DMS79 (cell line): ENCODE results near the gene CDH13.

Experiments
- DNase-seq: peaks from one replicate; lab custom pipeline; 2025; lab: John Stamatoyannopoulos, UW

CDH13 gene

GRCh38 chr16:82848013-82848412 lies 221.2 kb downstream of the CDH13 start:
- DNase-seq, result no peak

GRCh38 chr16:82852388-82853008 lies 225.7 kb downstream of the CDH13 start:
- DNase-seq, result no peak

- no peak for DNase-seq
Measured at GRCh38 chr16:82855471-82855870, 228.7 kb downstream of the CDH13 start.

- DNase-seq, result no peak
Measured at GRCh38 chr16:82857693-82858365, 231.1 kb downstream of the CDH13 start.

- no peak for DNase-seq
Measured at GRCh38 chr16:82859662-82860061, 232.9 kb downstream of the CDH13 start.

- DNase-seq, result no peak
Measured at GRCh38 chr16:82860071-82860470, 233.3 kb downstream of the CDH13 start.

GRCh38 chr16:82862057-82862456 lies 235.3 kb downstream of the CDH13 start:
- DNase-seq, result no peak

- no peak for DNase-seq
Measured at GRCh38 chr16:82864332-82865040, 237.7 kb downstream of the CDH13 start.

- DNase-seq, result no peak
Measured at GRCh38 chr16:82865412-82865811, 238.6 kb downstream of the CDH13 start.

GRCh38 chr16:82867485-82867884 lies 240.7 kb downstream of the CDH13 start:
- no peak for DNase-seq

GRCh38 chr16:82874271-82874670 lies 247.5 kb downstream of the CDH13 start:
- no peak for DNase-seq

GRCh38 chr16:82874672-82875071 lies 247.9 kb downstream of the CDH13 start:
- DNase-seq, result no peak

- DNase-seq, result no peak
Measured at GRCh38 chr16:82876951-82877350, 250.2 kb downstream of the CDH13 start.

- no peak for DNase-seq
Measured at GRCh38 chr16:82878466-82878865, 251.7 kb downstream of the CDH13 start.

GRCh38 chr16:82880346-82880745 lies 253.6 kb downstream of the CDH13 start:
- no peak for DNase-seq

GRCh38 chr16:82881516-82881915 lies 254.7 kb downstream of the CDH13 start:
- DNase-seq, result no peak

GRCh38 chr16:82882226-82882625 lies 255.5 kb downstream of the CDH13 start:
- DNase-seq, result no peak

GRCh38 chr16:82882982-82883835 lies 256.4 kb downstream of the CDH13 start:
- DNase-seq, result no peak

- no peak for DNase-seq
Measured at GRCh38 chr16:82884320-82884898, 257.6 kb downstream of the CDH13 start.

- DNase-seq, result no peak
Measured at GRCh38 chr16:82886146-82886545, 259.4 kb downstream of the CDH13 start.

GRCh38 chr16:82888591-82889001 lies 261.8 kb downstream of the CDH13 start:
- DNase-seq, result no peak

- DNase-seq, result no peak
Measured at GRCh38 chr16:82891424-82891823, 264.7 kb downstream of the CDH13 start.
